IMR-90 (cell line): Measurements from ENCODE around the gene RINT1. TPM values are rescaled to one million over a fixed set of nuclear protein-coding genes. Genes with fewer than 3 reads are reported as not detected.

ENCODE experiments used
- ATAC-seq: fragments of 200-7000 bp; cut with Tn5 transposase; 2 replicates; pipeline ENCODE4 v1.9.1; 2020; ENCODE audit warnings: low read depth, mild to moderate bottlenecking, moderate library complexity
- BruUV-seq: library from RNA; stranded (reverse); fragments of 400-500 nt; replicated peaks from 2 replicates; lab custom pipeline; 2021; lab: Mats Ljungman, UMichigan
- CTCF ChIA-PET: fragments of 300-600 bp; formaldehyde crosslinking; extraction: SDS; loops from one replicate; lab custom pipeline; 2021; ENCODE audit warnings: antibody characterized with exemption; lab: Yijun Ruan, JAX
- POLR2A ChIA-PET: fragments of 300-600 bp; sonication (Branson Sonifier 250); formaldehyde crosslinking; loops from one replicate; lab custom pipeline; 2022; ENCODE audit warnings: antibody characterized with exemption; ENCODE audit not compliant: unreplicated experiment; lab: Charles Lee
- DNase-seq: peaks from one replicate; pipeline ENCODE4 v3.0.0; 2013
- H2AFZ ChIP-seq: replicated peaks from 2 replicates; pipeline ENCODE3; 2013; ENCODE audit warnings: low read length, mild to moderate bottlenecking; ENCODE audit not compliant: poor library complexity
- H2AK5ac ChIP-seq: 2 replicates; pipeline ENCODE4 v1.6.1; 2013; ENCODE audit warnings: low read depth, low read length, inconsistent platforms
- H2AK9ac ChIP-seq: replicated peaks from 2 replicates; pipeline ENCODE3; 2013; ENCODE audit warnings: mild to moderate bottlenecking, low read depth, low read length, moderate library complexity; ENCODE audit not compliant: poor library complexity
- H2BK120ac ChIP-seq: 2 replicates; pipeline ENCODE4 v1.6.1; 2013; ENCODE audit warnings: low read depth, low read length, inconsistent platforms
- H2BK15ac ChIP-seq: 3 replicates; pipeline ENCODE4 v1.6.1; 2013; ENCODE audit warnings: low read depth, low read length, inconsistent platforms
- H2BK20ac ChIP-seq: 2 replicates; pipeline ENCODE4 v1.6.1; 2013; ENCODE audit warnings: low read depth, mild to moderate bottlenecking, inconsistent platforms, low read length, moderate library complexity
- H2BK5ac ChIP-seq: 2 replicates; pipeline ENCODE4 v1.6.1; 2013; ENCODE audit warnings: mild to moderate bottlenecking, low read depth, low read length, inconsistent platforms; ENCODE audit not compliant: poor library complexity, severe bottlenecking
- H3K14ac ChIP-seq: replicated peaks from 2 replicates; pipeline ENCODE4 v1.6.1; 2013; ENCODE audit warnings: low read depth, low read length, inconsistent platforms
- H3K18ac ChIP-seq: 2 replicates; pipeline ENCODE4 v1.6.1; 2013; ENCODE audit warnings: low read depth, low read length, control low read depth
- H3K23ac ChIP-seq: 2 replicates; pipeline ENCODE4 v1.6.1; 2013; ENCODE audit warnings: low read depth, low read length, inconsistent platforms
- H3K27ac ChIP-seq: 2 replicates; pipeline ENCODE4 v1.5.1; 2013; ENCODE audit warnings: mild to moderate bottlenecking, control low read depth, low read length; ENCODE audit not compliant: insufficient read depth
- H3K27me3 ChIP-seq: 2 replicates; pipeline ENCODE4 v1.6.1; 2013; ENCODE audit warnings: low read length; ENCODE audit not compliant: control insufficient read depth, insufficient read depth
- H3K36me3 ChIP-seq: 2 replicates; pipeline ENCODE4 v1.6.1; 2013; ENCODE audit warnings: low read length, mixed read lengths; ENCODE audit not compliant: control insufficient read depth, insufficient read depth
- H3K4ac ChIP-seq: 2 replicates; pipeline ENCODE4 v1.6.1; 2013; ENCODE audit warnings: low read depth, low read length, inconsistent platforms
- H3K4me1 ChIP-seq: 2 replicates; pipeline ENCODE4 v1.6.1; 2013; ENCODE audit warnings: low read length, mixed read lengths; ENCODE audit not compliant: control insufficient read depth, insufficient read depth
- H3K4me2 ChIP-seq: 2 replicates; pipeline ENCODE4 v1.6.1; 2013; ENCODE audit warnings: low read depth, mild to moderate bottlenecking, control low read depth, low read length, moderate library complexity
- H3K4me3 ChIP-seq: 2 replicates; pipeline ENCODE4 v1.5.1; 2013; ENCODE audit warnings: low read depth, mild to moderate bottlenecking, control low read depth, low read length, moderate library complexity; ENCODE audit not compliant: insufficient read depth
- H3K56ac ChIP-seq: 2 replicates; pipeline ENCODE4 v1.6.1; 2013; ENCODE audit warnings: low read length, inconsistent platforms; ENCODE audit not compliant: insufficient read depth; ENCODE audit errors: extremely low read depth
- H3K79me1 ChIP-seq, 2 experiments: 2 replicates each; pipeline ENCODE4 v1.6.1; 2013; ENCODE audit warnings: low read length in 2 of 2, inconsistent platforms in 1 of 2, low read depth in 1 of 2
- H3K9ac ChIP-seq: 2 replicates; pipeline ENCODE4 v1.6.1; 2013; ENCODE audit warnings: low read depth, low read length, control low read depth
- H3K9me1 ChIP-seq: 2 replicates; pipeline ENCODE4 v1.6.1; 2013; ENCODE audit warnings: low read length, inconsistent platforms; ENCODE audit not compliant: insufficient read depth
- H3K9me3 ChIP-seq: 2 replicates; pipeline ENCODE4 v1.6.1; 2013; ENCODE audit warnings: low read length; ENCODE audit not compliant: control insufficient read depth, insufficient read depth
- H4K20me1 ChIP-seq: 2 replicates; pipeline ENCODE4 v1.6.1; 2013; ENCODE audit warnings: low read length, inconsistent platforms; ENCODE audit not compliant: insufficient read depth
- H4K5ac ChIP-seq: 2 replicates; pipeline ENCODE4 v1.6.1; 2013; ENCODE audit warnings: mild to moderate bottlenecking, low read depth, low read length, control low read depth
- H4K8ac ChIP-seq, 2 experiments: 2 replicates each; pipeline ENCODE4 v1.6.1; 2013; ENCODE audit warnings: low read depth in 2 of 2, low read length in 2 of 2, control low read depth in 1 of 2, inconsistent platforms in 1 of 2
- H4K91ac ChIP-seq: 2 replicates; pipeline ENCODE4 v1.6.1; 2013; ENCODE audit warnings: low read depth, low read length, inconsistent platforms; ENCODE audit not compliant: insufficient read depth
- MAFK ChIP-seq: IDR thresholded peaks from 2 replicates; pipeline ENCODE4 v1.6.1; 2012; ENCODE audit warnings: low read depth, low read length, improper control_type of control experiment
- MAZ ChIP-seq: IDR thresholded peaks from 2 replicates; pipeline ENCODE4 v1.6.1; 2012; ENCODE audit warnings: low read depth, mild to moderate bottlenecking, low read length, improper control_type of control experiment, moderate library complexity, borderline replicate concordance
- MXI1 ChIP-seq: IDR thresholded peaks from 2 replicates; pipeline ENCODE4 v1.6.1; 2012; ENCODE audit warnings: low read depth, mild to moderate bottlenecking, low read length, moderate library complexity, borderline replicate concordance
- NFE2L2 ChIP-seq: fragments of 150-350 bp; IDR thresholded peaks from 2 replicates; pipeline ENCODE4 v1.6.1; 2016; ENCODE audit warnings: low read depth, mild to moderate bottlenecking, low read length
- POLR2A ChIP-seq: IDR thresholded peaks from 2 replicates; pipeline ENCODE4 v1.6.1; 2012; ENCODE audit warnings: mild to moderate bottlenecking, low read depth, low read length
- RAD21 ChIP-seq: IDR thresholded peaks from 2 replicates; pipeline ENCODE4 v1.6.1; 2012; ENCODE audit warnings: low read length, improper control_type of control experiment
- RCOR1 ChIP-seq: IDR thresholded peaks from 2 replicates; pipeline ENCODE4 v1.6.1; 2012; ENCODE audit warnings: mild to moderate bottlenecking, low read length, improper control_type of control experiment; ENCODE audit not compliant: insufficient replicate concordance
- RFX5 ChIP-seq: IDR thresholded peaks from 2 replicates; pipeline ENCODE4 v1.8.0; 2012; ENCODE audit warnings: low read depth, mild to moderate bottlenecking, low read length, moderate library complexity
- SMC3 ChIP-seq: fragments of 150-350 bp; IDR thresholded peaks from 2 replicates; pipeline ENCODE4 v1.6.1; 2016; ENCODE audit warnings: low read depth, mild to moderate bottlenecking, antibody characterized with exemption, low read length, moderate library complexity
- USF2 ChIP-seq: fragments of 150-350 bp; IDR thresholded peaks from 2 replicates; pipeline ENCODE4 v1.6.1; 2017; ENCODE audit warnings: mild to moderate bottlenecking, antibody characterized with exemption, low read length, low read depth
- WGBS, 2 experiments: methylation state at CpG; one replicate each; pipeline versions ENCODE4 v1.1.5 to v1.1.7; 2013; ENCODE audit warnings: missing lambda C conversion rate in 2 of 2; ENCODE audit not compliant: insufficient read length in 1 of 2; ENCODE audit errors: extremely low coverage in 2 of 2; 5-methylcytosine and 5-hydroxymethylcytosine counted together
- dilution Hi-C: fragments of 300-500 bp; cut with HindIII; formaldehyde crosslinking; loops from one replicate; pipeline ENCODE4 v1.14.3; 2018; ENCODE audit warnings: low sequenced_read_pairs; ENCODE audit not compliant: unreplicated experiment
- in situ Hi-C: fragments of 300-500 bp; cut with MboI; formaldehyde crosslinking; loops from 3 replicates; pipeline ENCODE4 v1.14.3; 2019; ENCODE audit warnings: low sequenced_read_pairs, inconsistent platforms, mixed read lengths
- intact Hi-C: fragments of 100-400 bp; cut with micrococcal nuclease; formaldehyde crosslinking; loops from 2 replicates; pipeline ENCODE4 v1.10.0; 2022
- polyA plus RNA-seq, 3 experiments: library from polyadenylated mRNA; depleted of rRNA; stranded (reverse); fragments of >200 nt; gene quantifications; 2 replicates each; pipeline ENCODE4 v1.2.3, GENCODE V29; 2012; ENCODE audit warnings: low replicate concordance in 1 of 3
- total RNA-seq: library from RNA; depleted of rRNA; stranded (reverse); fragments of >200 nt; gene quantifications from 2 replicates; pipeline ENCODE4 v1.2.3, GENCODE V29; 2012

The RINT1 gene
- total and polyA plus RNA-seq, 2 of the 4 experiments (the other 2 are of a cell fraction), result 15.9 to 23.1 TPM

DNA sequence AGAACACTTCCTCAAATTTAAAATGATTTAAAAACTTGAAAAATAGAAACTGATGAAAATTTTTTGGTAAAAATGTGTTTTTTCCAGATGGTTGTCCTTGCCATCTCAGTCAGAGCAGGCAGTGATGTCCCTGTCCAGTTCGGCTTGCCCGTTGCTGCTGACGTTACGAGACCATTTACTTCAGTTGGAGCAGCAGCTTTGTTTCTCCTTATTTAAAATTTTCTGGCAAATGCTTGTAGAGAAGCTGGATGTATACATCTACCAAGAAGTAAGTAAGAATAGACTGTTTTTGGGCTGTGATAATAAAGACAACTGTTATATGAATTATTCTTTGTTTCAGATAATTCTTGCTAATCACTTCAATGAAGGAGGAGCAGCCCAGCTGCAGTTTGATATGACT, 33.2 kb downstream of the RINT1 start:
- no peak overlapping the region for H3K4me3 ChIP-seq
- no peak overlapping the region for H3K4ac ChIP-seq
- no CpG with 5 or more reads among the region's 4 CpGs for WGBS, 2 experiments
- H3K4me2 ChIP-seq, result no peak overlapping the region
- in situ Hi-C loops, result no loop called here
- H2AK9ac ChIP-seq, result no peak overlapping the region
- H4K5ac ChIP-seq, result no peak overlapping the region
- peaks cover 32% of the 10 kb centered on the region for H3K36me3 ChIP-seq
- 0 out of 2 replicates have a peak, but pooled peaks cover 3% of the 10 kb centered on the region for H4K20me1 ChIP-seq
- no peak overlapping the region for H2BK5ac ChIP-seq
- DNase-seq (no peak), ATAC-seq (no peak)
- H3K4me1 ChIP-seq, result no peaks in the 10 kb centered on the region
- H3K79me1 ChIP-seq, result peaks cover 0 to 6% of the 10 kb centered on the region in 2 experiments; a peak in 1 of 4 replicates
- no peak overlapping the region for H2BK20ac ChIP-seq
- no peak overlapping the region for H2BK120ac ChIP-seq
- dilution Hi-C loops, result no loop called here
- TF ChIP-seq NFE2L2, result no peak
- no peak for TF ChIP-seq RCOR1
- no peak for TF ChIP-seq SMC3
- TF ChIP-seq RAD21, result no peak
- no peak for TF ChIP-seq MAZ
- no peak for TF ChIP-seq USF2
- TF ChIP-seq MAFK, result no peak
- no peak for TF ChIP-seq RFX5
- no peak for TF ChIP-seq MXI1
- no peak for TF ChIP-seq POLR2A
- no peak overlapping the region for H4K8ac ChIP-seq
- no peaks in the 10 kb centered on the region for H3K9me3 ChIP-seq
- no peak overlapping the region for H2AK5ac ChIP-seq
- intact Hi-C loops, result no loop called here
- POLR2A ChIA-PET, result interaction anchor here (0.6 kb wide), 1 partner anchor 12 kb away, joined by 7 read pairs; no protein-coding TSS in a partner anchor
- no peaks in the 10 kb centered on the region for H3K27me3 ChIP-seq
- no peak overlapping the region for H3K18ac ChIP-seq
- H3K56ac ChIP-seq, result no peak overlapping the region
- no peak overlapping the region for H3K27ac ChIP-seq
- CTCF ChIA-PET, result no interaction called here
- no peak overlapping the region for H4K91ac ChIP-seq
- BruUV-seq, result no TSS peak
- no peak overlapping the region for H2AFZ ChIP-seq
- no peak overlapping the region for H3K14ac ChIP-seq
- H2BK15ac ChIP-seq, result no peak overlapping the region
- H3K9ac ChIP-seq, result no peak overlapping the region
- H3K23ac ChIP-seq, result no peak overlapping the region
- H3K9me1 ChIP-seq, result no peaks in the 10 kb centered on the region
